Upper lobe of left lung (tissue), 4 donors: ENCODE results near the gene C2.

Experiments
- CTCF ChIP-seq, 6 experiments: fragments of 450-650 bp in 4 of 6; fragments of 200-600 bp in 2 of 6; sonication (generic) in 2 of 6; IDR thresholded peaks; one replicate each; pipeline ENCODE4 v1.5.1; 2016 to 2019; ENCODE audit warnings: antibody characterized with exemption in 6 of 6
- EP300 ChIP-seq, 4 donors: sonication (generic); formaldehyde crosslinking; IDR thresholded peaks; one replicate each; pipeline ENCODE4 v1.5.1; 2017; ENCODE audit warnings: antibody characterized with exemption in 4 of 4, control low read depth in 2 of 4
- POLR2A ChIP-seq, 4 donors: fragments of 450-650 bp; IDR thresholded peaks; one replicate each; pipeline ENCODE4 v1.5.1; 2016 to 2017; ENCODE audit warnings: antibody characterized with exemption in 4 of 4, mild to moderate bottlenecking in 2 of 4

- peak in 3 of 4 donors; percentile 44 to 79 (median 65) for TF ChIP-seq POLR2A (IDR thresholded peaks at IDR 0.05)
- no peak for TF ChIP-seq CTCF (IDR thresholded peaks at IDR 0.05)
- peak in 1 of 4 donors; percentile 37 for TF ChIP-seq EP300 (IDR thresholded peaks at IDR 0.05)
Observed at GRCh38 chr6:31958741-31959739, 31.5 kb downstream of the C2 start, which contains the start of the genes NELFE and SKIC2.
